ENCODE measurements around the gene ZNF765. TPM values are rescaled to one million over a fixed set of nuclear protein-coding genes. Genes with fewer than 3 reads are reported as not detected.
"Not testable (repeated sequence)": the region's sequence is repeated elsewhere in the genome, so short reads cannot be mapped to it uniquely, and the experiment has no call there.

ZNF765 gene
- total RNA-seq, 4 donors from 2014 or later, result 6.0 to 19.7 (median 7.7) TPM

GRCh38 chr19:53396525-53396868, 1.5 kb downstream of the ZNF765 start:
- Histone ChIP-seq H3K36me3 (peaks cover 30% of the 10 kb centered on the region), H3K27me3 (no peaks in the 10 kb centered on the region), H3K9me3 (no peaks in the 10 kb centered on the region), H3K27ac (no peak overlapping the region), H3K4me3 (no peak overlapping the region), H3K4me1 (peaks cover 29% of the 10 kb centered on the region)
- 14% methylated on average over 1 of the region's 1 CpG for WGBS
- DNase-seq (ENCODE audit: low spot score in 2 of 2), result no peak
- TF ChIP-seq EP300 (IDR thresholded peaks at IDR 0.05) (no peak), POLR2AphosphoS5 (IDR thresholded peaks at IDR 0.05) (no peak), POLR2A (IDR thresholded peaks at IDR 0.05) (no peak), CTCF (IDR thresholded peaks at IDR 0.05) (no peak)

GRCh38 chr19:53397918-53398317, 3.0 kb downstream of the ZNF765 start:
- DNase-seq (ENCODE audit: low spot score in 2 of 2); H3K27ac ChIP-seq; H3K9me3 ChIP-seq; H3K27me3 ChIP-seq; H3K4me3 ChIP-seq: not testable (repeated sequence)
- H3K4me1 ChIP-seq, result peaks cover 29% of the 10 kb centered on the region
- WGBS, result 82% methylated on average over 1 of the region's 1 CpG
- peaks cover 43% of the 10 kb centered on the region for H3K36me3 ChIP-seq

GRCh38 chr19:53409505-53410204, 14.7 kb downstream of the ZNF765 start:
- H3K27ac ChIP-seq, result no peak overlapping the region
- WGBS, result 87% methylated on average over 7 of the region's 7 CpGs
- no peak for DNase-seq (ENCODE audit: low spot score in 2 of 2)
- H3K27me3 ChIP-seq, result no peaks in the 10 kb centered on the region
- H3K4me3 ChIP-seq, result no peak overlapping the region
- no peaks in the 10 kb centered on the region for H3K4me1 ChIP-seq
- peaks cover 34% of the 10 kb centered on the region for H3K36me3 ChIP-seq
- TF ChIP-seq POLR2A (IDR thresholded peaks at IDR 0.05) (no peak), POLR2AphosphoS5 (IDR thresholded peaks at IDR 0.05) (no peak), EP300 (IDR thresholded peaks at IDR 0.05) (no peak), CTCF (IDR thresholded peaks at IDR 0.05) (no peak)
- H3K9me3 ChIP-seq, result peaks cover 53% of the 10 kb centered on the region

- H3K4me3 ChIP-seq; H3K36me3 ChIP-seq; DNase-seq (ENCODE audit: low spot score in 2 of 2); H3K4me1 ChIP-seq; H3K27me3 ChIP-seq; H3K9me3 ChIP-seq; H3K27ac ChIP-seq: not testable (repeated sequence)
- 71% methylated on average over 11 of the region's 11 CpGs for WGBS
These were observed 25.8 kb downstream of the ZNF765 start for GRCh38 chr19:53420520-53421315.

GRCh38 chr19:53422551-53422950, 27.6 kb downstream of the ZNF765 start:
- no peak for DNase-seq (ENCODE audit: low spot score in 2 of 2)
- H3K9me3 ChIP-seq, result no peaks in the 10 kb centered on the region
- no peak overlapping the region for H3K4me3 ChIP-seq

GRCh38 chr19:53423074-53423473, 28.1 kb downstream of the ZNF765 start:
- H3K27ac ChIP-seq; H3K4me3 ChIP-seq; DNase-seq (ENCODE audit: low spot score in 2 of 2); H3K9me3 ChIP-seq; H3K4me1 ChIP-seq; H3K27me3 ChIP-seq; H3K36me3 ChIP-seq: not testable (repeated sequence)
- no CpG with 5 or more reads among the region's 13 CpGs for WGBS

More at GRCh38 chr19:53422551-53422950, 27.6 kb downstream of the ZNF765 start:
- Histone ChIP-seq H3K4me1 (peaks cover 3% of the 10 kb centered on the region), H3K36me3 (no peaks in the 10 kb centered on the region), H3K27ac (no peak overlapping the region), H3K27me3 (no peaks in the 10 kb centered on the region)
- TF ChIP-seq EP300 (IDR thresholded peaks at IDR 0.05), result no peak
- no peak for TF ChIP-seq POLR2A (IDR thresholded peaks at IDR 0.05)
- TF ChIP-seq CTCF (IDR thresholded peaks at IDR 0.05), result no peak
- no peak for TF ChIP-seq POLR2AphosphoS5 (IDR thresholded peaks at IDR 0.05)
- 81% methylated on average over 5 of the region's 5 CpGs for whole genome bisulfite sequencing

GRCh38 chr19:53423680-53424079, 28.7 kb downstream of the ZNF765 start:
- not testable (repeated sequence) for H3K4me1 ChIP-seq; H3K4me3 ChIP-seq; DNase-seq (ENCODE audit: low spot score in 2 of 2); H3K9me3 ChIP-seq; H3K36me3 ChIP-seq; H3K27ac ChIP-seq; H3K27me3 ChIP-seq
- 52% methylated on average over 8 of the region's 8 CpGs for WGBS
